HG02642 (cell line): Measurements from ENCODE around the gene SLC40A1.

Experiments
- ATAC-seq: cut with Tn5 transposase; IDR thresholded peaks from one replicate; pipeline ENCODE4 v1.9.1; 2021; ENCODE audit warnings: mild to moderate bottlenecking; ENCODE audit not compliant: unreplicated experiment, poor library complexity

Gene SLC40A1

DNA sequence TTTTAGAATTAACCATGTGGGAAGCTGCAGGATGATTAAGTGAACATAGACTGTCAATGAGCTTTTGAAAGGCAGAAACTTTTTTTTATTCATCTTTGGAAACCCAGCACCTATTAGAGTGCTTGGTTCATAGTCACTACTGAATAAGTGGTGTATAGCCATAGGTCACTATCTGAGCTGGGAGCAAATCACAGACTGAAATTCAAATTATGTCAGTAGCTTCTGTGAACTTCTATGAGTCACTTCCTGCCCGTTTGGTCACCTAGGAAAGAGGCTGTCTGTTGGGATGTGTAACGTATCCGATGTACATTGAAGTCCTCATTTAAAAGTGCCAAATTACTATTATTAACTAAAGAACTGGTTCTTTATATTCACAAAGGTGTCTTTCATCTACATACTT, 20.5 kb upstream of the SLC40A1 start:
- no peak for ATAC-seq

DNA sequence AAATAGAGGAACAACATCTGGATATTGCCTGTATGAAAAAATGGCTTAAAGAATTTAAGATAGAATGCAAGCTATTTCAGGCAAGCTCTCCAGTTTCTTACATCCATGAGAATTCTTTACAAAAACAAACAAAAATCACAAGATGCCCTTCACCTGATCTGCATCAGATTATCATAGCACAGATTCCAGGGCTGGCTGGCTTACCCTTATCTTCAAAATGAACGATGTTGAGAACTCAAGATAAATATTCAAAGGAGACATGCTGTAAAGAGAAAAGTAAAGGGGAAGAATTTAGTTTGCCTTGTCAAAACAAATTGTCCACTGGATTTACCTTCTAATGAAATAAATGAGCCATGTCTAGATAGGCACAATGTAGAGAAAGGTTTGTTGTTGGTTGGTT, 18.7 kb upstream of the SLC40A1 start:
- no peak for ATAC-seq

DNA sequence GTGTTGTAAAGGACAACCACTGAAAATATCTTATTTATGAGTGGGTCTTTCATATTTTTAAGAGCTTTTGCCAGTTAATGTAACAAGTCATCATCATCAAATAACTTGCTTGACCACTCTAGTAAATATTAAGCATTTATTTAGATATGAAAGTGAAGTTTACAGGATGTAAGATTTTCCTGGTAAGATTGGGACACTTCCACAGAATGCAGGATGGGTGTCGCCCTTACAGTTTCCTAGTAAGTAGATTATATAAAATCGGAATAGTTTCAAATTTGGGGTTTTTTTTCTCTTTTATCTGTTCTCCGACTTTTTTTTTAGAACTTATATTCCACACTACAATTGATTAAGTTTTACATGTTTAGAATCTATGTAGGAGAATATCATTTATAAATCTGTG, 14.8 kb upstream of the SLC40A1 start:
- no peak for ATAC-seq

DNA sequence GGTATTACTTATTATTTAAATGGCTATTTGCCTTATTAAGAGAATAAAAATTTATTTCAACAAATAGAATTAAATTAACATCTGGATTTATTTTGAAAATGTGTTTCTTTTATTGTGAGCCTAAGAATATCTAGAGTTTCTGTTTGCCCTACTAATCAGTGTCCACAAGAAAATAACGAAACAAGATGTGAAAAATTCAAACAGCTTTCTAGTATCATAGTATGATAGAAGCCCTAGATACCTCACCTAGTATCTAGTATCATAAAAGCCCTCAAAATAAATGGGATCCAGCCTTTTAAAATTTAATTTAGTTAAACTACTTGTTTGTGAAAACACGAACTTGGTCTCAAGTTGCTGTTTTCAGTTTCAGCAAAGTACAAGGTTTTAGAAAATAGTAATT, 13.7 kb upstream of the SLC40A1 start:
- ATAC-seq, result no peak

DNA sequence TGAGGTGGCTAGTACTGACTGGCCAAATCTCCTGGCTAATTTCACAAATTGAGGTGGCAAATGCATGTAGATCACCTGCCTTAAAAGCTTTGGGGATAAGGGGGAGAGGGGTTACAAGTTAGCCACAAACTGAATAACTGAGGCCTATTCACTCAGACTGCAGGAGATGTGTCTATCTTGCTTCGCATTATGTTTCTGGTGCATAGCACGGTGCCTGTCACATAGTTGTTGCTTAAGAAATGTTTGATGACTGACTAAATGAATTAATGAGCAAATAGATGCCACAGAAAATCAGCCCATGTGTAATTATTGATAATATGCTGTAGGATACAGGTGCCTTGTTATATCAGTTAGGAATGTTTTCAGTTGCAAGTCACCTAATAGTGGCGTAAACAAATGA, 12.5 kb upstream of the SLC40A1 start:
- no peak for ATAC-seq

DNA sequence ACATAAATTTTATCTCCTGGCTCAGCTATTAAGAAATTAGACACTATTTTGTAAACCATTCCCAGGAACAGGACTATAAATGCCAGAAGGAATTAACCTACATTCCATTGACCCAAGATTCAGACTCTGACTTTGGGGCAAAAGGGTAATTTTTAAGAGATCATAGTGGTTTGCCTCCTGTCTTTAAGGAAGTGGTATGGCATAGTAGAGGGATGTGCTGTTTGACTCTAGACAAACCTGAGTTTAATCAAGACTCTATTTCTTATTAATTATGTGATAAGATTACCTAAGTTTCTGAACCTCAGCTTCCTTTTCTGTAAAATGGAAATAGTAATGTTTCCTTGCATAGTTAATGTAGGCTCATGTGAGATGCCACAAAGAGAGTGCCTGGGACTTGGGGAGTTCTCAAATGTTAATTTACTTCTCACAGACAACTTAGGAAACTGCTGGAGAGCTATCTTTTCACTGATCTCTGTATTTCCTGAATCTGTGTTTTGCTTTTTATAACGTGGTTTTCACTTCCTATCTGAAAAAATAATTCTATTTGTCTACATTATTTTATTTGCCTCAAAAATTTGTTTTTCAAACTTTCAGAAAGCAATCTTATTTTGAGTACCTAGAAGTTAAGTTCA, 11.9 kb upstream of the SLC40A1 start:
- no peak for ATAC-seq

DNA sequence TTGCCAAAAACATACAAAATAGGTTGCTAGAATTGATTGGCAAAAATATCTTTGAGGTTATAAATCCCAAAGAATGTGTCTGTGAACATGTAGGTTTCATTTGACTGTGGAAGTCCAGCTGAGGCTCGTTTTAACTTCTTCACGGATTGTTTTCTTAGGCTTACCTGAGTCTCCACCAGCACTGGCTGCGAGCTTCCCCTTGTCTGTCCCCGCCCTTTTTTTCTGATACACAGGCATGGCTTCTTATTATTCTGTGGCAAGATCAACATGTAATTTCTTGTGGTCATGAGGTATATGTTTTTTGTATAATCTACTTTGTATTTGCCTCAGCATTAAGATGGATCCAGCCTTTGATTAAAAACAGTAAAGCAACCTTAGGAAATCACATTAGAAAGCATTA, 7.2 kb upstream of the SLC40A1 start:
- no peak for ATAC-seq

DNA sequence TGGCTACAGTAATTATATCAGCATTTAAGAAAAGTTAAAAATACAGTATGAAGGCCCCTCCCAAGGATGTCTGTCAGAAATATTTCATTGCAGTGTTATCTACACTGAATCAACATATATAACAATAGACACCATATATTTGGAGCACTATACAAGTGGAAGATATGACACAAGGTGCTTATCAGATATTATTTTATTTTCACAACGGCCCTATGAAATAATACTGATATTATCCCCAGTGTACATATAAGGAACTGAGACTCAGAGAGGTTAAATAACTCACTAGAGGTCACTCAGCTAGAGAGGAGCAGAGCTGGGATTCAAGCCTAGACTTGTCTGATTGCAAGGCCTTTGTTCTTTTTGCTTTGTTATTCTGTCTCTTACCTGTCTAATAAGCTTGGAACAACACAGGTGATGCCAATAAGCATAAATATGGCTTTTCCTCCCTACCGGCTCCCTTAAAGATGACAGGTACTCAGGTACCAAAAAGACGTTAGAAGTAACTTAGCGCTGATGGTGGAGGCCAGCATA, 4.7 kb upstream of the SLC40A1 start:
- ATAC-seq, result no peak

DNA sequence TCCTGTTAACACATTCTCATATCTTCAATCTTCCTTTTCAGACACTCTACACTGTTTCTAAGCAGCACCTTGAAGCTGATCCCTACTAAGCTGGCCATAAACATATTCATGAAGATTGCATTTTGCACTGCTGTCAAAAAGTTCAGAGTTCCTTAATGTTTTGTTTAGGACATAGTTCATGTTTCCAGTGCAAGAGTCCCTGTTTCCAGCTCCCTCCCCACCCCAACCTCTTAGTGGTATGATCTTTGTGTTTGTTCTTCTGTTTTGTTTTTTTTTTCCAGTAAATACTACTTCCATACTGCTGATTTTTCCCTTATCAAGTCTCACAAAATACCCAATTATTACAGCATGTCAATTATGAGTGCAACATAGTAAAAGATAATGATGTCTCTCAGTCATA, 4.1 kb upstream of the SLC40A1 start:
- ATAC-seq, result no peak

DNA sequence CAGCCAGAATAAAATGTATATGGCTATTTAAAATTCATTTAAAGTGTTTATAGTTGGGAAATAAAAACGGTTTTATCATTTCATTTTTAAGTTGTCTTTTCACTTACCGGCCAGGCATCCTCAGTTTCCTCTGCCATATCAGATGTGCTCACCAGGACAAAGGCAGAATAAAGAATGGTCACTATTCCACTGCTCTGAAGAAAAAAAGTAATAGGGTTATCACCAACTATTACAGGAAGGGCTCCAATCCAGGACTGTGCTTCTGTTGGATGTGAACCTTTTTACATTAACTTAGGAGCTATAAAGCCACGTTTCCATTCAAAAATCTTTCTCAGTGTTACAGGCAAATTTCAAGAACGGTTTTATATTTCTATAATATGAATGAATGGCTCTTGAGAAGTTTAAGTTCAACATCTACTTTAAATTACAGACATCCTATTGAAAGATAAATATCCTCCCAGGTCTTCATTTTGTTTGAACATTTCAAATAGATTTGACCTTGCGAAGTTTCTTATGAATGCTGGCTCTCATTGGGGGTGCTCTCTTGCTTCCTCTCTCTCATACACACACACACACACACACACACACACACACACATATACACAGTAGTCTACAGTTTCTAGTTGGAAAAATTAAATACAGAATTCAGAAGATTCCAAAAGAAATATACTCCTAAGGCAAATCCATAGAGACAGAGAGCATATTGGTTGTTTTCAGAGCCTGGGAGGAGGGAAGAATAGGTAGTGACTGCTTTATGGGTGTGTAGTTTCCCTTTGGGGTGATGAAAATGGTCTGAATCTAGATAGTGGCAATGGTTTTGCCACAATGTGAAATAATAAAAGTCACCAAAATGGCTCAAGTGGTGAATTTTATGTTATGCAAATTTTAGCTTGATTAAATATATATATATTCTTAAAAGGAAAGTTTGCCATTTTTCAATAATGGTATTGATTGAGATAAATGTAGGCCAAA, 2.9 kb upstream of the SLC40A1 start:
- ATAC-seq, result no peak

DNA sequence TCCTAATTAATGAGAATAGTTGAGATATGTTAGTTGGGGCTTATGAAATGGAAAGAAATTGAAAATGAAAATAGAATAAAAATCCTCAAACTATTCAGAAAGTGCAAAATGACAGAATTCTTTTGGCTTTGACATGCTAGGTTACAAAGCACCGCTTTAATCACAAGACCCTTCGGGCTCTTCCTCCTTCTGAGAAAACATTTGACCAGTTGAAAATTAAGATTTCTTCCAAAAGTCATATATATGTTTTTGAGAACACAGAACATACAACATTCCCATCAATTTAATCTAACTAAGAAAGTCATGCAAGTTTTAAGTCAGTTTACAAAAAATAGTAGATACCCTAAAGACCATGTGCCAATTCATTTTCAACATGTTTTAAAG, 2.2 kb upstream of the SLC40A1 start:
- ATAC-seq, result no peak

DNA sequence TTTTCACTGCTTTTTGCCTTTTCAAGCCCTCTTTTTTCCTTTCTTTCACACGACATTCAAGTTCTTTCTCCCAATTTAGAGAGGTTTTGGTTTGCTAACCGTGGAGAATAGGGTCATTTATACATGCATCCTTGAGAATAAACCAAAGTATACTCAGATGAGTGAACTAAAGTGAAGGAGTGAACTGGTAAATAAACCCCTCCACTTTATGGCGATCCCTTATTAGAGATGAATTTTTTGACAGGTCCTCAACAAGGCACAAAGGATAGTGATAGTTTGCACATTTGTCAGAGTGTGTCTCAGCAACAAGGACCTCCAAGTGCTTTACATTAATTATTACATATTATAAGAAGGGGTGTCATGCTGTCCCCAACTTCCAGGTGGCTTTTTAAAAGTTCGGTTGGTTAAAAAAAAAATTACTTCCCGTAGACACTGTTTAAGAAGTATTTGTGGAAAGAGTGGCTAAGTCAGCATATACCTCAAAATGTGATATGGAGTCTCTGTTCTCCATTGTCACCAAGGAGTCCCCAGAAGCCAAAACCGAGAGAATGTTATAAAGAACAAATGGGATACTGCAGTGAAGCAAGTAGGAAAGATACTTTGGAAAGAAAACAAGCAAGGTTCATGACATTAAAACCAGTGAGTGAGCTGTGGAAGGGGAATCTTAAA, 1.7 kb upstream of the SLC40A1 start:
- ATAC-seq, result no peak

DNA sequence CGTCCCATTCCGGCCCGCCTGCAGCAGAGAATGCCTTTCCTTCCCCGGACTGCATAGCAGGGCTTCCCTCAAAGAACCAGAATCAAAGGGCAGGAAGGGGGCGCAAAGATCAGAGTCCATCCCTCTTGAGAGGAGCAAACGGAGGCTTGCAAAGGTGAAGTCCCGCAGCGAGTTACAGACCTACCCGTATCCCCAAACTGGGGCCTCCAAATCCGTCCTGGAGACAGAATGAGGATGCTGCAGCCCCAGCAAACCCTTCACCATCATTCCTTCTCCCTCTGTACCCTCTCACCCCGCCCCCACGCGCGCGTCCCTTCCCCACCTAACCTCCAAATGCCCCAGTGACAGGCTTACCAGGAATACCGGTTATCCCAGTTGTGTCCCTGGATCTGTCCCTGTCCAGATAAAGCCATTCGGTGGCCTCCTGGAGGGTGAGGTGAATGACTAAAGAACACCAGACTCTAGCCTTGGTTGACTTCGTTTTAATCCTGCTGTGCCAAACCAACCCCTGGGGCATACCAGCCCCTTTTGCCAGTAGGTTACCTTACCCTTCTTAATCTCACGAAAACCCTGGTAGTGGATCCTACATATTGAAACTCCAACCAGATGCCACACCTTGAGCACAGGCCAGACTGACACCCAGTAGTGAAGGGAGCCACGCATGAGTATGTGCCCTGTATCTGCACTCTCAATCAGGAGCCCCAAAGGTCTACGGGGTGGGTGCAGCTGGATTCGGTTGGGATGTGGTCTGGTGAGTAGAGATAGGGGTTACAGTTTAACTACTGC, 961 bp upstream of the SLC40A1 start:
- ATAC-seq, result peak; percentile 8

DNA sequence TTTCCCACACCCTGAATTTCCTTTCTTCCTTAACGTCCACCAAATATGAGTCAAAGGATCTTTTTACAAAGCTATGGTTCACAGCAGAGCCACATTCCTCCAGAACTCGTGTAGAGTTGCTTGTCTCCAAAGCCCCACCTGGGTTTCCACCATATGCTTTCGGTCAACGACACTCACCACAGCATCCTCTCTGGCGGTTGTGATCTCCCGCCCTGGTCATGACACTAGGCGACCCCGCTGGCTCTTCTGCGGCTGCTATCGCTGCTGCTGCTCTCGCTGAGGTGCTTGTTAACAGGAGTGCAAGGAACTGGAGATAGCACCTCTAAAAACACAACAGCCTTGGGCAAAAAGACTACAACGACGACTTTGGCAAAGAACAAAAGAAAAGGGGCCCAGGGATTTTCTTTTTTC, 340 bp downstream of the SLC40A1 start:
- peak; percentile 39 for ATAC-seq

DNA sequence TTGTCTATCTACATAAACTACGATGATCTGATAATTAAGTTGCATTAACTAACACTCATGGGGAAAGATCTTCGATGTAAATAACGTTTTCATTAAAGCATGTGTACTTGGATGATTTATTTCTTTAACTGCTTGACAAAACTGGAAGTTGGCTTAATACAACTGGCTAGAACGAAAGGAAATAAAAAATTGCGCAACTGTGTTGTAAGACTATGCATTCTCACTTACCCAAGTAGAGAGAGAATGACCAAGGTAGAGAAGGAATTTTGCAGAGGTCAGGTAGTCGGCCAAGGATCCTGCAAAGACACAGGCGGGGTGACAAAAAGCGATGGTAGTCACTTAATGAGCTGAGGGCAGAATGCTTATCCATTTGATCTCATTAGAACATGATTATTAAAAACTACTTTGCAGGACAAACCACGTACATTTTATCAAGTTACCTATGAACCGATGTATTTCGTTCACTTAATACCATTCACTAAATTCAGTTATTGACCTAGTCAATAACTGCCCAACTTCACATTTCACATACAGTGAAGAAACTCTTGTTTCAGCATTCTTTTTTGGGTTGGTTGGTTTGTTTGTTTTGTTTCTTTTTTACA, 900 bp downstream of the SLC40A1 start:
- ATAC-seq, result no peak

DNA sequence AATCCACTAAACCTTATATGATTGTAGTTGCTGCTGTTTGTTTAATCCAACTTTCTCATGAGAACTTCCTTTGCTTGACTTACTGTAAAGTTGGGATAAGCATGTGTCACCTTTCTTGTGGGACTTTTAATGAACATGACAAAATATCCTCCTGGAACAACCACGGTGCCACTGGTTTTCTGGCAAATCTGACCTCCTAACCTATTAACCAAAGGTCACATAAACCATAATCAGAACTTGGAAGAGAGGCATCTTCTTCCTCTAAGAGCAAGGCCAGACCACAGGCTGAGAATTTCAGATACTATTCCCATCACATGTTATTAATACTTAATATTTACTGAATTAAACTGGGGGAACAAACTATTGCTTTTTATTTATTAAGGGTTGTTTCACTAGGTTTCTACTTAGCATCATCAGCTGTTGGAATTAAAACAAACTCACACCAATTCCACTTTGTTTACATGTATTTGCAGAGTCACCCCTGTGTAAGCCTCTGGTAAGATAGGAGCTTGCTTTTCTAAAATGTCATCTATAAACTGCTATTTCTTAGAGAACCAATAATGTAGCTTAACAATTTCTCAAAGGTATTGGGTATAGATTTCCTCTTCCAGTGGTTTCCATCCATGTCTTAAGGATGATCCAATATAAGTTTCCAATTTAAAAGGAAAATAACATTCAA, 2.2 kb downstream of the SLC40A1 start:
- ATAC-seq, result no peak

DNA sequence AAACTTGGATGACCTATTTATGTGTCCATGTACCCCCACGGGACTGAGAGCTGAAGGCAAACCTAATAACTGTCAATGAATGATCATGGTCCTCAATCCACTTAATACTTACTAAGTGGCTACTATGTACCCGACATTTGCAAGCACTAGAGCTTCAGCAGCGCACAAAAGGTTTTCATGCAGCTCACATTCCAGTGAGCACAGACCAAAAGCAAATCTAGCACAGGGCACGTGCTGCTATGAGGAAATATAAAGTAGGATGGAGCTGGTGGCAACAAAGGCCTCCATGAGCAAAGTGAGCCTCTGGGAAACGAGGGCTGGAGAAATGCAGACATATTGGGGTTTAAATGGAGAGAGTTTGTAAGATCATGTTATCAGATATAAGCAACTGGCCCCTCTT, 3.5 kb downstream of the SLC40A1 start:
- ATAC-seq, result no peak

DNA sequence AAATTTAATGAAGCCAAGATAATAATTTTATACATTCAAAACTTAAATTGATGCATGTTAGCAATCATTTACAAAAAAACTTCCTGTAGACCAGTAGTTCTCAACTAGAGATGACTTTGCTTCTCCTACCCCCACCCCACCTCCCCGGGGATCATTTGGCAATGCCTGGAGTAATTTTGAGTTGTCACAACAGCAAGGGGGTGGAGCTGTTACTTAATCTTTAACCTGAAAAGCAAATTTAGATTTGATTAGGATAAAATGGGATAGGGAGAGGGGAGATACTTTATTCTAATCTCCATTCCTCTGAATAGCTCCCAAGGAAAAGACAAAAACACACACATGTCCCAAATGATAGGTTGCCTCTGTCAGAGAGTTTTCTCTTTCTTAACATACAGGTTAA, 4.2 kb downstream of the SLC40A1 start:
- no peak for ATAC-seq

DNA sequence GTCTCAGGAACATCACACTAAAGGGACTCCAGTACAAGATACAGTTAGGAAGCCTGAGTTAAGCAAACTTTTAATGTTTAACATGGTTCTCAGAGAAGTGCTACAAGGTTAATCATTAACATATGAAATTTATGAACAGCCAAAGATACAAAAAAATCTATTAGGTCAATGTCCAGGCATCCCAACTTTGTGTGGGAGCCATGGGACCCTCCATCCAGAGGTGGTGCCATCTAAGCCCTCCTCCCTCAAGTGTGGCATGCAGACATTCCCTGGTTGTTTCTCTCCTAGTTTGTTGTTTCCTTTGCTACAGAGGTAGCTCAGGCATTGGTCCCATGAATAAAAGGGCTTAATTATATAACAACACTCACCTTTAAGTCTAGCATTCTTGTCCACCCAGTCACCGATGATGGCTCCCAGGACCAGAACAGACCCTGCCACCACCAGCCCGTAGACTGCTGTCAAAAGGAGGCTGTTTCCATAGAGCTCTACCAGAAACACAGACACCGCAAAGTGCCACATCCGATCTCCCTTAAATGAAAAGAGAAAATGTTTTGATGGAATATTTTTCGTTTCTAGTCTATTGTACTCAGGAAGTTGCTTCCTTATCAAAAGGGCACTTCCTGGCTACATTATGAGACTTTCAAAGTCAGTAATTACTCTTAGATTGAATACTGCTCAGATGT, 5.7 kb downstream of the SLC40A1 start:
- no peak for ATAC-seq
